WTC11 (cell line): Measurements from ENCODE around the gene MRPS34.

ENCODE experiments used
- CREM ChIP-seq: sonication (generic); formaldehyde crosslinking; IDR thresholded peaks from 2 replicates; pipeline ENCODE4 v1.8.1; 2022; ENCODE audit warnings: mild to moderate bottlenecking, missing genetic modification reagents, moderate library complexity
- E2F5 ChIP-seq: sonication (generic); formaldehyde crosslinking; IDR thresholded peaks from 2 replicates; pipeline ENCODE4 v1.8.1; 2022; ENCODE audit warnings: mild to moderate bottlenecking, moderate library complexity, missing genetic modification reagents
- EMX1 ChIP-seq: fragments of 250-450 bp; sonication (Bioruptor Pico); IDR thresholded peaks from 2 replicates; pipeline ENCODE4 v1.8.0; 2021; ENCODE audit warnings: mild to moderate bottlenecking
- FOXK1 ChIP-seq: sonication (generic); formaldehyde crosslinking; IDR thresholded peaks from 2 replicates; pipeline ENCODE4 v1.8.0; 2022; ENCODE audit warnings: mild to moderate bottlenecking, moderate library complexity, missing genetic modification reagents
- MAX ChIP-seq: sonication (generic); formaldehyde crosslinking; IDR thresholded peaks from 2 replicates; pipeline ENCODE4 v1.8.0; 2022; ENCODE audit warnings: mild to moderate bottlenecking, missing genetic modification reagents
- MYBL2 ChIP-seq: sonication (generic); formaldehyde crosslinking; IDR thresholded peaks from 2 replicates; pipeline ENCODE4 v1.8.1; 2023; ENCODE audit warnings: mild to moderate bottlenecking, moderate library complexity, missing genetic modification reagents
- RELA ChIP-seq: sonication (generic); formaldehyde crosslinking; IDR thresholded peaks from 2 replicates; pipeline ENCODE4 v1.8.1; 2022; ENCODE audit warnings: missing genetic modification reagents, mild to moderate bottlenecking, borderline replicate concordance
- SP1 ChIP-seq: sonication (generic); formaldehyde crosslinking; conservative IDR thresholded peaks from 2 replicates; pipeline ENCODE4 v1.8.1; 2022; ENCODE audit warnings: missing genetic modification reagents
- USF1 ChIP-seq: sonication (generic); formaldehyde crosslinking; IDR thresholded peaks from 2 replicates; pipeline ENCODE4 v1.8.0; 2022; ENCODE audit warnings: mild to moderate bottlenecking, missing genetic modification reagents
- TF ChIP-seq, protein P1 (sequence below): fragments of 200-600 bp; IDR thresholded peaks from 2 replicates; pipeline ENCODE4 v1.8.0; 2022; ENCODE audit warnings: antibody characterized with exemption
- TF ChIP-seq, protein P2 (sequence below): sonication (generic); formaldehyde crosslinking; IDR thresholded peaks from 2 replicates; pipeline ENCODE4 v1.8.1; 2023; ENCODE audit warnings: mild to moderate bottlenecking, missing genetic modification reagents, moderate library complexity
- TF ChIP-seq, protein P3 (sequence below): sonication (generic); formaldehyde crosslinking; IDR thresholded peaks from 2 replicates; pipeline ENCODE4 v1.8.0; 2022; ENCODE audit warnings: mild to moderate bottlenecking, missing genetic modification reagents

GRCh38 chr16:1745181-1745899 lies 27.6 kb downstream of the MRPS34 start:
- TF ChIP-seq FOXK1 (no peak), RELA (CRISPR knock-in tag) (no peak), SP1 (no peak), USF1 (no peak), MAX (CRISPR knock-in tag) (no peak), E2F5 (CRISPR knock-in tag) (no peak), EMX1 (CRISPR knock-in tag) (no peak), CREM (no peak), MYBL2 (CRISPR knock-in tag) (no peak)
- TF ChIP-seq, protein P1, sequence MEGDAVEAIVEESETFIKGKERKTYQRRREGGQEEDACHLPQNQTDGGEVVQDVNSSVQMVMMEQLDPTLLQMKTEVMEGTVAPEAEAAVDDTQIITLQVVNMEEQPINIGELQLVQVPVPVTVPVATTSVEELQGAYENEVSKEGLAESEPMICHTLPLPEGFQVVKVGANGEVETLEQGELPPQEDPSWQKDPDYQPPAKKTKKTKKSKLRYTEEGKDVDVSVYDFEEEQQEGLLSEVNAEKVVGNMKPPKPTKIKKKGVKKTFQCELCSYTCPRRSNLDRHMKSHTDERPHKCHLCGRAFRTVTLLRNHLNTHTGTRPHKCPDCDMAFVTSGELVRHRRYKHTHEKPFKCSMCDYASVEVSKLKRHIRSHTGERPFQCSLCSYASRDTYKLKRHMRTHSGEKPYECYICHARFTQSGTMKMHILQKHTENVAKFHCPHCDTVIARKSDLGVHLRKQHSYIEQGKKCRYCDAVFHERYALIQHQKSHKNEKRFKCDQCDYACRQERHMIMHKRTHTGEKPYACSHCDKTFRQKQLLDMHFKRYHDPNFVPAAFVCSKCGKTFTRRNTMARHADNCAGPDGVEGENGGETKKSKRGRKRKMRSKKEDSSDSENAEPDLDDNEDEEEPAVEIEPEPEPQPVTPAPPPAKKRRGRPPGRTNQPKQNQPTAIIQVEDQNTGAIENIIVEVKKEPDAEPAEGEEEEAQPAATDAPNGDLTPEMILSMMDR = no peak
- TF ChIP-seq, protein P2, sequence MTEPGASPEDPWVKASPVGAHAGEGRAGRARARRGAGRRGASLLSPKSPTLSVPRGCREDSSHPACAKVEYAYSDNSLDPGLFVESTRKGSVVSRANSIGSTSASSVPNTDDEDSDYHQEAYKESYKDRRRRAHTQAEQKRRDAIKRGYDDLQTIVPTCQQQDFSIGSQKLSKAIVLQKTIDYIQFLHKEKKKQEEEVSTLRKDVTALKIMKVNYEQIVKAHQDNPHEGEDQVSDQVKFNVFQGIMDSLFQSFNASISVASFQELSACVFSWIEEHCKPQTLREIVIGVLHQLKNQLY = no peak
- TF ChIP-seq, protein P3, sequence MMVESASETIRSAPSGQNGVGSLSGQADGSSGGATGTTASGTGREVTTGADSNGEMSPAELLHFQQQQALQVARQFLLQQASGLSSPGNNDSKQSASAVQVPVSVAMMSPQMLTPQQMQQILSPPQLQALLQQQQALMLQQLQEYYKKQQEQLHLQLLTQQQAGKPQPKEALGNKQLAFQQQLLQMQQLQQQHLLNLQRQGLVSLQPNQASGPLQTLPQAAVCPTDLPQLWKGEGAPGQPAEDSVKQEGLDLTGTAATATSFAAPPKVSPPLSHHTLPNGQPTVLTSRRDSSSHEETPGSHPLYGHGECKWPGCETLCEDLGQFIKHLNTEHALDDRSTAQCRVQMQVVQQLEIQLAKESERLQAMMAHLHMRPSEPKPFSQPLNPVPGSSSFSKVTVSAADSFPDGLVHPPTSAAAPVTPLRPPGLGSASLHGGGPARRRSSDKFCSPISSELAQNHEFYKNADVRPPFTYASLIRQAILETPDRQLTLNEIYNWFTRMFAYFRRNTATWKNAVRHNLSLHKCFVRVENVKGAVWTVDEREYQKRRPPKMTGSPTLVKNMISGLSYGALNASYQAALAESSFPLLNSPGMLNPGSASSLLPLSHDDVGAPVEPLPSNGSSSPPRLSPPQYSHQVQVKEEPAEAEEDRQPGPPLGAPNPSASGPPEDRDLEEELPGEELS (CRISPR knock-in tag) = no peak
